Measurements from ENCODE around the gene USP53.
"Not testable (repeated sequence)": the region's sequence is repeated elsewhere in the genome, so short reads cannot be mapped to it uniquely, and the experiment has no call there.

Gene USP53

GRCh38 chr4:119328695-119329094 lies 116.2 kb downstream of the USP53 start:
- DNase-seq, result no peak

GRCh38 chr4:119329835-119330620 lies 117.5 kb downstream of the USP53 start:
- no peak for DNase-seq

- not testable (repeated sequence) for DNase-seq
These were observed 123.9 kb downstream of the USP53 start for GRCh38 chr4:119336332-119336979.

- peak; percentile 15 for DNase-seq
These were observed 124.5 kb downstream of the USP53 start for GRCh38 chr4:119337010-119337409.

GRCh38 chr4:119339895-119340294 lies 127.4 kb downstream of the USP53 start:
- DNase-seq, result not testable (repeated sequence)

DNA sequence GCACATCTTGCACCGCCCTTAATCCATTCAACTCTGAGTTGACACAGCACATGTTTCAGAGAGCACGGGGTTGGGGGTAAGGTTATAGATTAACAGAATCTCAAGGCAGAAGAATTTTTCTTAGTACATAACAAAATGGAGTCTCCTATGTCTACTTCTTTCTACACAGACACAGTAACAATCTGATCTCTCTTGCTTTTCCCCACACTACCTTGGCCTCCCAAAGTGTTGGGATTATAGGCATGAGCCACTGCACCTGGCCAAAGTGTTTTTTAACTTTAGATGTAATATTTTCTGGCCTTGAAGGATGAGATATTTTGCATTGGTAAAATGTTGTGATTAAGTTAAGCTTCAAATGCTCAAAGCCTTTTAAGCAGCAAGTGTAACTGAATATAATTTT lies 130.8 kb downstream of the USP53 start:
- not testable (repeated sequence) for DNase-seq

Measured in EL (cell line).